LNCAP (cell line): Measurements from ENCODE around the gene KCNE4.

ENCODE experiments used
- CTCF ChIP-seq: fragments of 450-650 bp; IDR thresholded peaks from 2 replicates; pipeline ENCODE4 v1.5.1; 2017; ENCODE audit warnings: mild to moderate bottlenecking

The KCNE4 gene

DNA sequence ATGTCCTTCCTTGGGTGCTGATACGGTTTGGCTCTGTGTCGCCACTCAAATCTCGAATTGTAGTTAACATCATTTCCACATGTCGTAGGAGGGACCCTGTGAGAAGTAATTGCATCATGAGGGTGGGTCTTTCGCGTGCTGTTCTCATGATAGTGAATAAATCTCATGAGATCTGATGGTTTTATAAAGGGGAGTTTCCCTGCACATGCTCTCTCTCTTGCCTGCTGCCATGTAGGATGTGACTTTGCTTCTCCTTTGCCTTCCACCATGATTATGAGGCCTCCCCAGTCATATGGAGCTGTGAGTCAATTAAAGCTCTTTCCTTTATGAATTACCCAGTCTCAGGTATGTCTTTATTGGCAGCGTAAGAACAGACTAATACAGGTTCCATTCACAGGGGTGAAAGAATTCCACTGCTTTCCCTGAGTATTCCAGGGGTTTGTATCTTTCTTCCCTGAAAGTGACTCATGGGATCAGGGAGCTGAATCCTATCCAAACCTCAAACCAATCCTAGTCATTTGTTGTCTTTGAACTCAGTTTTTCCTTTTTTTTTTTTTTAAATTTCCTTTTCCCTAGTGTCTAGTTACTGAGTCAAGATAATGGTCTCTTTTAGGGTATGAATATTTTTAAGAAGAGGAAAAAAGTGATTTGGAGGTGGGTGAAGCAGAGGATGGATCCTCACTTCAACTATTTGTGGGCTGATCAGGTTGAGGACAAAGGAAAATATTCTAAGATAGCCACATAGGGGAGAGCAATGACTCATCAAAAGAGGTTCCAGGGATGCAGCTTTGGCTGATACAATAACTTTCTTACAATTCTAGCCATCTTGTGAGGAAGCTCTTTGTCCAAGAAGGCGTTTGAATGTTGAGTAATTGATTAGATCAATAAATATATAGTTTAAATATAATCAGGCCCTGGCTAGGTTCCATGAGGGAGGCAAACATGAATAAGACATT is 19.5 kb upstream of the KCNE4 start:
- TF ChIP-seq CTCF = no peak

- no peak for TF ChIP-seq CTCF
These were observed 17.6 kb upstream of the KCNE4 start for GRCh38 chr2:223034221-223034975.

DNA sequence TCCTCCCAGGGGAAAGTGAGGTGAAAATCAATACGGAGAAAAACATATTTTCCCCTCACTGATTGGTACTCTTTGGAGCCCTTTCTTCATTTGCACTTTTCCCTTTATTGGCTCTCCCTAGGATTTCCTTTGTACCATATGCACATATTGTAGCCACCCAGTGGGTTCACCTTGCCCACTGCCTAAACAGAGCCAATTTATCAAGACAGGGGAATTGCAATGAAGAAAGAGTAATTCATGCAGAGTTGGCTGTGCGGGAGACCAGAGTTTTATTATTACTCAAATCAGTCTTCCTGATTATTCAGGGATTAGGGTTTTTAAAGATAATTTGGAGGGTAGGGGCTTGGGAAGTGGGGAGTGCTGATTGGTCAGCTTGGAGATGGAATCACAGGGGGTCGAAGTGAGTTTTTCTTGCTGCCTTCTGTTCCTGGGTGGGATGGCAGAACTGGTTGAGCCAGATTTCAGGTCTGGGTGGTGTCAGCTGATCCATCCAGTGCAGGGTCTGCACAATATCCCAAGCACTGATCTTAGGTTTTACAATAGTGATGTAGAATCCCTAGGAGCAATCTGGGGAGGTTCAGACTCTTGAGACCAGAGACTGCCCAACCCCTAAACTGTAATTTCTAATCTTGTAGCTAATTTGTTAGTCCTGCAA is 15.1 kb upstream of the KCNE4 start:
- no peak for TF ChIP-seq CTCF

GRCh38 chr2:223037445-223037800 is 14.6 kb upstream of the KCNE4 start:
- no peak for TF ChIP-seq CTCF

DNA sequence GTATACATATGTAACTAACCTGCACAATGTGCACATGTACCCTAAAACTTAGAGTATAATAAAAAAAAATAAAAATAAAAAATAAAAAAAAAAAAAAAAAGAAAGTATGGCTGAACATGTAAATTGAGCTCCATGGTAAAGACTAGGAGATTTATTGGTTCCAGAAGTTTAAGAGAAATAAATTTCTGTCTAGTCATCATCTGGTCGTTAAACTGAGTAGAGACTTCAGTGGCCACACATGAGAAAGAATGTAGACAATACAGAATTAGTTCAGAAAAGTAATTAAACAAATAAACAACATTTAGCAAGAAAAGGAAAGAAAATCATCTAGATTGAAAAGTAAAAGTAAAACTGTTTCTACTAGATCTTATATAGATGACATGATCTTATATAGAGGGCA is 12.4 kb upstream of the KCNE4 start:
- no peak for TF ChIP-seq CTCF

DNA sequence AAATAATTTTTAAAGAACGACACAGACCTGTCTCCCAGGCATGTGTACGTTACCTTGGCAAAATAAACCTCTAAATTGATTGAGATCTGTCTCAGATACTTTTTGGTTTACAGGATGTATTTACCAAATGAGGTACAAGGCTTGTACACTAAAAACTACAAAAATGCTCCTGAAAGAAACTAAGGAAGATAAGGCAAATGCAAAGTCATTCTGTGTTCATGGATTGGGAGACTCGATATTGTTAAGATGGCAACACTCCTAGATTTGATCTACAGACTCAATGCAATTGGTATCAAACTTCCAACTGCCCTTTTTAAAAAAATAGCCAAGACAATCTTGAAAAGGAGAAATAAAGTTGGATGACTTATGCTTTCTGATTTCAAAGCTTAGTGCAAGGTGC is 11.5 kb upstream of the KCNE4 start:
- no peak for TF ChIP-seq CTCF

DNA sequence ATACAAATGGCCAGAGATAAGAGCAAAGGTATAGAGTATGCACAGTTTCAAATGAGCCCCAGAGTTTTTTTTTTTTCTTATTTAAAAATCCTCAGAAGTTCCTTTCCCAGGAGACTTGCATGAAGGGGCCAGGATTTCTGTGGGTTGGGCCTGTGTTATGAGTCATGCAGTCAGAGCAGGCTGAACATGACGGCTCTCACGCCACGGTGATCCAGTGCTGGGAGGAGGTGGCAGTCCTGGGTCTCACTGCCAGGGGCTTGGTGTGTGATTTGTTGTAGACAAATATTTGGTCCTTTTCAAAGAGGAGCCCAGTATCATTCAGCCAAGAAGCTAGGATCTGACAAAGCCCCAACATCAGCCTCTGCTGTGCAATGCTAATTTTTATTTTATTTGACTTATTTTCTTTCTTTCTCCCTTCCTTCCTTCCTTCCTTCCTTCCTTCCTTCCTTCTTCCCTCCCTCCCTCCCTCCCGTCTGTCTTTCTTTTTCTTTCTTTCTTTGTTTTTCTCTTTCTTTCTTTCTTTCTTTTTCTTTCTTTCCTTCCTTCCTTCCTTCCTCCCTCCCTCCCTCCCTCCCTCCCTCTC is 10.4 kb upstream of the KCNE4 start:
- TF ChIP-seq CTCF = no peak
